Upper lobe of left lung (tissue), 6 donors: ENCODE data around the gene RNF150. TPM values are rescaled to one million over a fixed set of nuclear protein-coding genes. Genes with fewer than 3 reads are reported as not detected.

Experiments
- ATAC-seq, 2 donors: fragments of 200-7000 bp; cut with Tn5 transposase; one replicate each; pipeline ENCODE4 v1.9.1; 2022; ENCODE audit warnings: mild to moderate bottlenecking in 2 of 2, moderate library complexity in 2 of 2; ENCODE audit not compliant: low FRiP score in 2 of 2
- DNase-seq, 2 donors: peaks; one replicate each; pipeline ENCODE4 v3.0.0-alpha.2; 2019 to 2020
- H3K27ac ChIP-seq, 4 donors: fragments of 200-600 bp; sonication (generic); one replicate each; pipeline ENCODE4 v1.5.1; 2016 to 2019
- H3K27me3 ChIP-seq, 4 donors: fragments of 200-600 bp; sonication (generic); one replicate each; pipeline ENCODE4 v1.5.1; 2017 to 2019
- H3K36me3 ChIP-seq, 4 donors: fragments of 200-600 bp; sonication (generic); one replicate each; pipeline ENCODE4 v1.5.1; 2016 to 2019
- H3K4me1 ChIP-seq, 4 donors: fragments of 200-600 bp; sonication (generic); one replicate each; pipeline ENCODE4 v1.5.1; 2018 to 2019
- H3K4me3 ChIP-seq, 4 donors: fragments of 200-600 bp; sonication (generic); one replicate each; pipeline ENCODE4 v1.5.1; 2017 to 2019; ENCODE audit warnings: mild to moderate bottlenecking in 2 of 4, moderate library complexity in 1 of 4
- H3K9me3 ChIP-seq, 4 donors: fragments of 200-600 bp; sonication (generic); one replicate each; pipeline ENCODE4 v1.5.1; 2018 to 2019
- EP300 ChIP-seq, 4 donors: sonication (generic); formaldehyde crosslinking; IDR thresholded peaks; one replicate each; pipeline ENCODE4 v1.5.1; 2017; ENCODE audit warnings: antibody characterized with exemption in 4 of 4, control low read depth in 2 of 4
- POLR2A ChIP-seq, 4 donors: fragments of 450-650 bp; IDR thresholded peaks; one replicate each; pipeline ENCODE4 v1.5.1; 2016 to 2017; ENCODE audit warnings: antibody characterized with exemption in 4 of 4, mild to moderate bottlenecking in 2 of 4
- POLR2AphosphoS5 ChIP-seq, 2 donors: sonication (generic); formaldehyde crosslinking; IDR thresholded peaks; one replicate each; pipeline ENCODE4 v1.5.1; 2017; ENCODE audit warnings: antibody characterized with exemption in 2 of 2
- WGBS, 2 donors: methylation state at CpG; one replicate each; pipeline ENCODE4 v1.1.5; 2017 to 2018; 5-methylcytosine and 5-hydroxymethylcytosine counted together
- total RNA-seq, 6 donors: library from RNA; depleted of rRNA in 4 of 6; stranded (reverse); fragments of >200 nt in 4 of 6; gene quantifications; one replicate each; pipeline versions ENCODE4 v1.1.0 to v1.2.1, GENCODE V29; 2016 to 2021
- TF ChIP-seq, protein P1 (sequence below), 6 experiments: fragments of 450-650 bp in 4 of 6; fragments of 200-600 bp in 2 of 6; sonication (generic) in 2 of 6; IDR thresholded peaks; one replicate each; pipeline ENCODE4 v1.5.1; 2016 to 2019; ENCODE audit warnings: antibody characterized with exemption in 6 of 6
- donor health status: DM: no; HTN: no; CAD: no; lungs with moderate emphysema.
- donor health status: DM: no; HTN: yes; CAD: no; lungs with severe emphysema.

RNF150 gene
- total RNA-seq, 6 donors from 2014 or later: 0.46 to 2.1 (median 1.4) TPM

DNA sequence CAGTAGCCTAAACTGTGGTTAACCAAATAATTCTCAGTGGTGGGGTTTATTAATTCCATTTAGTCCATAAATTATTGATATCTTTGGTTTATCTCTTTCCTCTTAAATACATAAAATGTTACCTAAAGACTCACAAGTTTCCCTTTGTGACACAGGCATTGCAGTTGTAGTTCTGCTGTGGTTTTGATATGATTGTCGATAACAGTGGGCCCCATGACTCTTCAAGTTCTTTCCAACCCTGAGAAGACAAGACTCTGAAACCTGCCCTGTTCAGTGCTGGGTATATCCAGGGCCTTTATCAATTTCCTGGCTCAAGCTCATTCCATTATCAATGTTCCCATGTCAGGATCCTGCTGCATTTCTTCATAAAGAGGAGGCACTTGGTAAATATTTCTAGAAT, 259.2 kb downstream of the RNF150 start:
- ATAC-seq (no peak), DNase-seq (no peak)
- Histone ChIP-seq H3K4me1 (no peaks in the 10 kb centered on the region), H3K9me3 (no peaks in the 10 kb centered on the region), H3K27ac (no peak overlapping the region), H3K36me3 (no peaks in the 10 kb centered on the region), H3K27me3 (no peaks in the 10 kb centered on the region), H3K4me3 (no peak overlapping the region)
- 80 to 82% methylated on average over 1 of the region's 1 CpG for WGBS, 2 donors
- TF ChIP-seq EP300 (IDR thresholded peaks at IDR 0.05): no peak
- no peak for TF ChIP-seq POLR2AphosphoS5 (IDR thresholded peaks at IDR 0.05)

DNA sequence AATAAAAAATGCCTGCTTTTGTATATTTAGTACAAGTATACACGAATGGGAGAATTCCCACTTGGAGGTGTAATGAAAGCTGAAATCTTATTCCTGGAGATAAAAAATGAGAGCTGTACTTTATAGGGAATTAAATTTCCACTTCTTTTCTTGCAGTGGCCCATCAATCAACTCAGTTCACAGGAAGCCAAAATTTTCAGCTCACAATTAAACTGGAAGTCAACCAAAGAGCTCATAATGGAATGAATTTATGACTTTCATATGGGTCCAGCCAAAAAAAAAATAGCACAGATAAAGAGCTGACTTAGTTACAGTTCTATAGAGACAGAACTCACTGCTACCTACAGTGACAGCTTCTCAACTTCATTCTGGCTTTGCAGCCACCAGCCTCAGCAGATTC, 261.9 kb downstream of the RNF150 start:
- Histone ChIP-seq H3K9me3 (no peaks in the 10 kb centered on the region), H3K4me1 (no peaks in the 10 kb centered on the region), H3K27me3 (no peaks in the 10 kb centered on the region), H3K36me3 (no peaks in the 10 kb centered on the region), H3K4me3 (no peak overlapping the region), H3K27ac (no peak overlapping the region)
- DNase-seq (no peak), ATAC-seq (no peak)
- WGBS, 2 donors: 54 to 67% methylated on average over 1 of the region's 1 CpG
- no peak for TF ChIP-seq POLR2A (IDR thresholded peaks at IDR 0.05)
- no peak for TF ChIP-seq POLR2AphosphoS5 (IDR thresholded peaks at IDR 0.05)
- TF ChIP-seq EP300 (IDR thresholded peaks at IDR 0.05): no peak
- TF ChIP-seq, protein P1, sequence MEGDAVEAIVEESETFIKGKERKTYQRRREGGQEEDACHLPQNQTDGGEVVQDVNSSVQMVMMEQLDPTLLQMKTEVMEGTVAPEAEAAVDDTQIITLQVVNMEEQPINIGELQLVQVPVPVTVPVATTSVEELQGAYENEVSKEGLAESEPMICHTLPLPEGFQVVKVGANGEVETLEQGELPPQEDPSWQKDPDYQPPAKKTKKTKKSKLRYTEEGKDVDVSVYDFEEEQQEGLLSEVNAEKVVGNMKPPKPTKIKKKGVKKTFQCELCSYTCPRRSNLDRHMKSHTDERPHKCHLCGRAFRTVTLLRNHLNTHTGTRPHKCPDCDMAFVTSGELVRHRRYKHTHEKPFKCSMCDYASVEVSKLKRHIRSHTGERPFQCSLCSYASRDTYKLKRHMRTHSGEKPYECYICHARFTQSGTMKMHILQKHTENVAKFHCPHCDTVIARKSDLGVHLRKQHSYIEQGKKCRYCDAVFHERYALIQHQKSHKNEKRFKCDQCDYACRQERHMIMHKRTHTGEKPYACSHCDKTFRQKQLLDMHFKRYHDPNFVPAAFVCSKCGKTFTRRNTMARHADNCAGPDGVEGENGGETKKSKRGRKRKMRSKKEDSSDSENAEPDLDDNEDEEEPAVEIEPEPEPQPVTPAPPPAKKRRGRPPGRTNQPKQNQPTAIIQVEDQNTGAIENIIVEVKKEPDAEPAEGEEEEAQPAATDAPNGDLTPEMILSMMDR (IDR thresholded peaks at IDR 0.05): no peak

DNA sequence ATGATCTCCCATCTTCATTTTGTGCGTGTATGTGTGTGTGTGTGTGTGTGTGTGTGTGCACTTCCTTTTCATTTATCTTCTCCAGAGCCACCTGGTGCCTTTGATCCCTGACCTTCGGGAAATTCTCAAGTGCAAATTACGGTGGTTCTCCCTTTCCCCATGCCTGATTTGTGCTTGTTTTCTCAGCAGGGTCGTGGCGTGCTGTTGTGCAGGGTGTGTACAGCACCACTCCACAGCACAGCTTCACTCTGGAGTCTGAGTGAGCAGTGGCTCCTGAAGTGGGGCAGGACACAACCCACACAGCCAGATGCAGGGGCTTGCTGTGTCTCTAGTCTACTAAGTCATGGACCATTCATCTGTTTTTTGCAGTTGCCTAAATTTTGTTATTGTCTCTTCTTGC, 262.8 kb downstream of the RNF150 start:
- Histone ChIP-seq H3K27ac (no peak overlapping the region), H3K9me3 (no peaks in the 10 kb centered on the region), H3K4me3 (no peak overlapping the region), H3K27me3 (no peaks in the 10 kb centered on the region), H3K36me3 (no peaks in the 10 kb centered on the region), H3K4me1 (no peaks in the 10 kb centered on the region)
- DNase-seq (no peak), ATAC-seq (no peak)
- WGBS, 2 donors: 64 to 68% methylated on average over 5 of the region's 5 CpGs
- no peak for TF ChIP-seq POLR2AphosphoS5 (IDR thresholded peaks at IDR 0.05)
- TF ChIP-seq, protein P1 (IDR thresholded peaks at IDR 0.05): no peak
- TF ChIP-seq EP300 (IDR thresholded peaks at IDR 0.05): no peak
- TF ChIP-seq POLR2A (IDR thresholded peaks at IDR 0.05): no peak

DNA sequence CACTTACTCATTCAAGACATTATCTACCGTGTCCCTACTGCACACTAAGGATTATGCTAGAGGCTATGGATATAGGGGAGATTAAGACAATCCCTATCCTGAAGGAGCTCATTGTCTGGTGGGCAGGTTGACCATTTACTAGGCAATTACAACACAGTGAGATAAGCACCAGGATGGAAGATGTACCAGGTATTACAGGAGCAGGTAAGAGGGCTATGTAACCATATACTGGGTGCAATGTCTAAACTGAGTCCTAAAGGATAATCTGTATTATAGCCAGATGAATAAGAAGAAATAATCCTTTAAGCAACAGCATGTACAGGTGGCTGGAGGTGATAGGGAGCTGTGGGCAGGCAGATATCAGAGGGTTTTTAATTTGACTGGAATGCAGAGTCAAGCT, 263.8 kb downstream of the RNF150 start:
- ATAC-seq (no peak), DNase-seq (no peak)
- H3K36me3 ChIP-seq: no peaks in the 10 kb centered on the region
- H3K27ac ChIP-seq: no peak overlapping the region
- H3K4me3 ChIP-seq: no peak overlapping the region
- 92 to 100% methylated on average over 1 of the region's 1 CpG for WGBS, 2 donors
- no peaks in the 10 kb centered on the region for H3K27me3 ChIP-seq
- H3K4me1 ChIP-seq: no peaks in the 10 kb centered on the region
- no peaks in the 10 kb centered on the region for H3K9me3 ChIP-seq
- TF ChIP-seq POLR2A (IDR thresholded peaks at IDR 0.05): no peak
- no peak for TF ChIP-seq EP300 (IDR thresholded peaks at IDR 0.05)
- no peak for TF ChIP-seq POLR2AphosphoS5 (IDR thresholded peaks at IDR 0.05)
- TF ChIP-seq, protein P1 (IDR thresholded peaks at IDR 0.05): no peak

DNA sequence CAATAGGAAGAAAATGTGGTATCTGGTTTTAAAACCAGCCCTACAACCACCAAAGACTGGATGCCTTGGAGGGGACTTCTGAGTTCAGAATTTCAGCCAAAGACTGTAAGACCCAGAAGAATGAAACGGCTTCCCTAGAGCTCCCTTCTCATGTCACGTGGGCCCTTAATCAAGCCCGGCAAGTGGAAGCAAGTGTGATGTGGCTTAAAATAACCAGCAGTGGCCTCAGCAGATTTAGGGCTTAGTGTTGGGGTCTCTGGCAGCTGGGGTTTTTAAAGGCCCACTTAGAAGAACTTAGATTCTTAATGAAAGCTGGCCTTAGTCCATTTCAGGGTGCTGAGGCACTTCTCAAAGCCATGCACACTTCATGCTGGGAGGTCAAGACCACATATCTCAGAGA, 265.9 kb downstream of the RNF150 start:
- Histone ChIP-seq H3K9me3 (no peaks in the 10 kb centered on the region), H3K4me3 (no peak overlapping the region), H3K4me1 (peaks cover 0 to 3% (median 0%) of the 10 kb centered on the region in 4 donors), H3K36me3 (no peaks in the 10 kb centered on the region), H3K27me3 (no peaks in the 10 kb centered on the region), H3K27ac (no peak overlapping the region)
- WGBS, 2 donors: 85 to 89% methylated on average over 3 of the region's 3 CpGs
- DNase-seq (no peak), ATAC-seq (no peak)
- TF ChIP-seq, protein P1 (IDR thresholded peaks at IDR 0.05): no peak
- TF ChIP-seq POLR2AphosphoS5 (IDR thresholded peaks at IDR 0.05) (no peak), EP300 (IDR thresholded peaks at IDR 0.05) (no peak), POLR2A (IDR thresholded peaks at IDR 0.05) (no peak)
